ENCODE data around the gene ATOH8. TPM values are rescaled to one million over a fixed set of nuclear protein-coding genes. Genes with fewer than 3 reads are reported as not detected.
A peak's percentile ranks its signal among the peaks of the same experiment; 100 is the strongest.

Gene ATOH8
- total RNA-seq, 4 donors from 2014 or later, result 41.1 to 124 (median 62.5) TPM

DNA sequence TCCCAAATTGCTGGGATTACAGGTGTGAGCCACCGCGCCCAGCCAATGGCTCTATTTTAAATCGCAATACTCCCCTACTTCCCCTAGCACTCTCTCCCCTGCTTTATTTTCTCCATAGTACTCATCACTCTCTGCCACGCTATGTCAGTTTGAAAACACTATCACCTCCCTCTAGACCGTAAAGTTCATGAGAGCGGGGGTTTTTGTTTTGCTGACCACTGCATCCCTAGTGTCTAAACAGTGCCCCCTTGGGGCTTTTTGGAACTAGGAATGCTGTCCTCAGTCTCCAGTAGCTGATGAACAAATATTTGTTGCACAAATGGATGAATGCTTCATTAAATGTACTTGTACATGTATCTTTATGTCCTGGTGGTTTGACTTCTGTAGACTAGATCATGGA, 44.1 kb downstream of the ATOH8 start:
- intact Hi-C loops (cut with DNase I), result loop anchor here (1.0 kb wide), 1 partner anchor 69 kb away; no protein-coding TSS in a partner anchor
- TF ChIP-seq POLR2AphosphoS5 (IDR thresholded peaks at IDR 0.05), result no peak
- TF ChIP-seq CTCF (IDR thresholded peaks at IDR 0.05), result peak; percentile 62 to 65 (median 63)
- Histone ChIP-seq H3K27ac (replicated peaks in 1 of 4) (no peak overlapping the region), H3K36me3 (no peaks in the 10 kb centered on the region), H3K4me3 (no peak overlapping the region), H3K9me3 (peaks cover 0 to 6% (median 0%) of the 10 kb centered on the region in 4 donors), H3K27me3 (no peaks in the 10 kb centered on the region), H3K4me1 (peaks cover 49 to 51% (median 51%) of the 10 kb centered on the region in 4 donors)
- 59% methylated on average over 6 of the region's 6 CpGs for WGBS
- DNase-seq (ENCODE audit: extremely low spot score), result no peak

- Histone ChIP-seq H3K4me3 (no peak overlapping the region), H3K9me3 (peaks cover 0 to 6% (median 0%) of the 10 kb centered on the region in 4 donors), H3K27ac (replicated peaks in 1 of 4) (no peak overlapping the region), H3K27me3 (no peaks in the 10 kb centered on the region), H3K4me1 (peaks cover 35 to 37% (median 36%) of the 10 kb centered on the region in 4 donors), H3K36me3 (no peaks in the 10 kb centered on the region)
- intact Hi-C loops (cut with DNase I), result no loop called here
- no peak for DNase-seq (ENCODE audit: extremely low spot score)
- 82% methylated on average over 10 of the region's 11 CpGs for WGBS
- no peak for TF ChIP-seq POLR2AphosphoS5 (IDR thresholded peaks at IDR 0.05)
These were observed 45.6 kb downstream of the ATOH8 start for GRCh38 chr2:85799215-85799956.

GRCh38 chr2:85800586-85800985, 46.8 kb downstream of the ATOH8 start:
- H3K4me1 ChIP-seq, result peaks cover 23 to 25% (median 24%) of the 10 kb centered on the region in 4 donors
- no peaks in the 10 kb centered on the region for H3K36me3 ChIP-seq
- intact Hi-C loops (cut with DNase I), result no loop called here
- H3K27me3 ChIP-seq, result no peaks in the 10 kb centered on the region
- TF ChIP-seq POLR2AphosphoS5 (IDR thresholded peaks at IDR 0.05), result no peak
- TF ChIP-seq EP300 (IDR thresholded peaks at IDR 0.05), result no peak
- TF ChIP-seq POLR2A (IDR thresholded peaks at IDR 0.05; ENCODE audit: low read depth), result no peak
- no peak for TF ChIP-seq CTCF (IDR thresholded peaks at IDR 0.05)
- no peak overlapping the region for H3K4me3 ChIP-seq
- 97% methylated on average over 2 of the region's 3 CpGs for WGBS
- H3K9me3 ChIP-seq, result peaks cover 0 to 6% (median 0%) of the 10 kb centered on the region in 4 donors
- no peak for DNase-seq (ENCODE audit: extremely low spot score)
- no peak overlapping the region for H3K27ac ChIP-seq (replicated peaks in 1 of 4)

- no peak for DNase-seq (ENCODE audit: extremely low spot score)
- H3K27me3 ChIP-seq, result no peaks in the 10 kb centered on the region
- no peak overlapping the region for H3K27ac ChIP-seq (replicated peaks in 1 of 4)
- H3K9me3 ChIP-seq, result peaks cover 0 to 6% (median 0%) of the 10 kb centered on the region in 4 donors
- H3K36me3 ChIP-seq, result no peaks in the 10 kb centered on the region
- WGBS, result 94% methylated on average over 5 of the region's 5 CpGs
- peaks cover 10 to 12% (median 11%) of the 10 kb centered on the region in 4 donors for H3K4me1 ChIP-seq
- TF ChIP-seq POLR2AphosphoS5 (IDR thresholded peaks at IDR 0.05), result no peak
- no peak for TF ChIP-seq EP300 (IDR thresholded peaks at IDR 0.05)
- TF ChIP-seq CTCF (IDR thresholded peaks at IDR 0.05), result no peak
- TF ChIP-seq POLR2A (IDR thresholded peaks at IDR 0.05; ENCODE audit: low read depth), result no peak
- intact Hi-C loops (cut with DNase I), result no loop called here
- H3K4me3 ChIP-seq, result no peak overlapping the region
These were observed 48.1 kb downstream of the ATOH8 start for GRCh38 chr2:85801871-85802270.

GRCh38 chr2:85802354-85803103, 48.7 kb downstream of the ATOH8 start:
- TF ChIP-seq EP300 (IDR thresholded peaks at IDR 0.05) (no peak), POLR2AphosphoS5 (IDR thresholded peaks at IDR 0.05) (no peak), CTCF (IDR thresholded peaks at IDR 0.05) (no peak), POLR2A (IDR thresholded peaks at IDR 0.05; ENCODE audit: low read depth) (no peak)
- 75% methylated on average over 9 of the region's 9 CpGs for WGBS
- Histone ChIP-seq H3K9me3 (peaks cover 0 to 6% (median 0%) of the 10 kb centered on the region in 4 donors), H3K36me3 (no peaks in the 10 kb centered on the region), H3K4me1 (peaks cover 3 to 5% (median 5%) of the 10 kb centered on the region in 4 donors), H3K4me3 (no peak overlapping the region), H3K27ac (replicated peaks in 1 of 4) (no peak overlapping the region), H3K27me3 (no peaks in the 10 kb centered on the region)
- DNase-seq (ENCODE audit: extremely low spot score), result no peak
- intact Hi-C loops (cut with DNase I), result no loop called here

Data from esophagus muscularis mucosa (tissue), 4 donors.